22Rv1 (cell line): ENCODE measurements around the gene ZNF732.
"Not testable (repeated sequence)": the region's sequence is repeated elsewhere in the genome, so short reads cannot be mapped to it uniquely, and the experiment has no call there.

Experiments used
- H3K27ac ChIP-seq: fragments of 450-650 bp; 2 replicates; pipeline ENCODE4 v1.5.1; 2017
- CTCF ChIP-seq: fragments of 450-650 bp; IDR thresholded peaks from 2 replicates; pipeline ENCODE4 v1.5.1; 2017; ENCODE audit warnings: mild to moderate bottlenecking
- ZFX ChIP-seq: fragments of 450-650 bp; IDR thresholded peaks from 2 replicates; pipeline ENCODE4 v1.6.1; 2017; ENCODE audit warnings: antibody characterized with exemption, borderline replicate concordance

ZNF732 gene

DNA sequence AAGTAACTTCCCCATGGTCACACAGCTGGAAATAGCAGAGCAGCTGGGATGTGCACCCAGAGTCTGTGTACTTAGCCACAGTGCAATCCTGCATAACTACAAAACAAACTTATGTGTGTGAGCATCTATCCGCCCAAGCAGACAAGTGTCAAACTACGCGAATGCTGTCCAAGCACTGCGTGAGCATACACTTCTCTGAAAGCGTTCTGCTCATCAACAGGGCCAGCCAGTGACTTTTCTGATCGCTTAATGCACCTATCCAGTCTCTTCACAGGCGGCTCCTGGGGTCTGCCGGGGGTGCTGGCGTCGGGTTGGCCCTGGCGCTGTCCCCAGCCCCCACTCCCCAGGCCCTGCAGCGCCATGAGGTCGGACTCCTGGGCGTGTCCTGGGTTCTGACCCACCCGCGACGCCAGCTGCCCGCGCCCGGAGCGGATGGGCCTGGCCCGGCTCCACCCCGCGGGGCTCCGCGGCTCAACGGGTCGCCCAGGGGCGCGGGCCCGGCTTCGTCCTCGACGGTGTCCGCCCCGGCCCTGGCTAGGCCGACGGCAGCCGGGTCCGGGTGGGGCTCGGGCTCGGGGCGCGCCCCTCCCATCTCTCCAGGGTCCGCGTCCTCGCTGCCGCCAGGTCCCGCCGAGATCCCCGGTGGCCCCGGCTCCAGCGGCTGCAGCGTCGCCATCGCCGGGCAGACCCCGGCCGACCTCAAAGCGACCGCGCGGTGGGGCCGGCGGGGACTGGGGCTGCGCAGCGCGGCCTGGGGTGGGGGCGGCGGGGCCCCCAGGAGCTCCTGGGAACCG lies 31.0 kb upstream of the ZNF732 start:
- TF ChIP-seq ZFX (no peak), CTCF (no peak)
- peak overlapping the region; percentile 79 for H3K27ac ChIP-seq

DNA sequence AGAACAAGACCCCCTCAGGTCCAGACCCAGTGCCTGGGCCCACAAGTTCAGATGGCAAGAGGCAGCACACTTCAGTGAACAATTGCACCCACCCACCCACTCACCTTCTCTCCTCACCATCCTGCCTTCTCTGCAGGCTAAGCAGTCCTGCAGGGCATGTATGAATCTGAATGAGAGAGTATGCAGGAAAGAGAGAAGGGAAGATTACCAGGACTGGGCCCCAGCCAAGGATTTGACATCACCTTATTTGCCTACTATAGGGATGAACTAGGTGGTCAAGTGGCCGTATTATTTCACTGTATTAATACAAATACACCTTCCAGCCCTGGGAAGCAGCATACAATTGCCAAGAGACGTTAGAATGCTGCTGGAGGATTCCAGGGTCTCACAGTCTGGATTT lies 30.2 kb upstream of the ZNF732 start:
- TF ChIP-seq ZFX = no peak
- TF ChIP-seq CTCF = no peak
- H3K27ac ChIP-seq = no peak overlapping the region

DNA sequence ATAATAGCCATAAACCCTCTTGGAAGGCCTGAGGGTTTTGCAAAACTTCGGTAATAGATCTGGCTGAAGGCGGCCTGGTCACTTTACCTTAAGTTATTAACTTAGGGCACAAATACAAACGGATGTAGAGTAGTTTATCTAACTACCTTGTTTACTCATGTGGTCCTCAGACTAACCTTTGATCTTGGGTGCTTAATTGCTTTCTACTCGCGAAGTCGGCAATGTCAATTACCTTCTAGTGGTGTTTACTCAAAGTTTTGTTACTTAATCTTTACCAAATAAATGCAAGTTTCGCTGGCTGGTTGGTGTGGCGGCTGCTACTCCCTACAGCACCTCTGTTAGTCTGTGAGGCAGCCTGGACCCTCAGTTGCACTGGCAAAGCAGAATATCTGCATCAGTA lies 23.5 kb upstream of the ZNF732 start:
- no peak for TF ChIP-seq ZFX
- TF ChIP-seq CTCF = no peak
- H3K27ac ChIP-seq = no peak overlapping the region

GRCh38 chr4:314296-314903 lies 9.1 kb upstream of the ZNF732 start:
- TF ChIP-seq CTCF (no peak), ZFX (no peak)
- no peak overlapping the region for H3K27ac ChIP-seq

GRCh38 chr4:309807-310206 lies 4.5 kb upstream of the ZNF732 start:
- TF ChIP-seq ZFX (no peak), CTCF (no peak)
- no peak overlapping the region for H3K27ac ChIP-seq

- no peak overlapping the region for H3K27ac ChIP-seq
- no peak for TF ChIP-seq ZFX
- TF ChIP-seq CTCF = no peak
Observed at GRCh38 chr4:306551-306961, 1.3 kb upstream of the ZNF732 start.

DNA sequence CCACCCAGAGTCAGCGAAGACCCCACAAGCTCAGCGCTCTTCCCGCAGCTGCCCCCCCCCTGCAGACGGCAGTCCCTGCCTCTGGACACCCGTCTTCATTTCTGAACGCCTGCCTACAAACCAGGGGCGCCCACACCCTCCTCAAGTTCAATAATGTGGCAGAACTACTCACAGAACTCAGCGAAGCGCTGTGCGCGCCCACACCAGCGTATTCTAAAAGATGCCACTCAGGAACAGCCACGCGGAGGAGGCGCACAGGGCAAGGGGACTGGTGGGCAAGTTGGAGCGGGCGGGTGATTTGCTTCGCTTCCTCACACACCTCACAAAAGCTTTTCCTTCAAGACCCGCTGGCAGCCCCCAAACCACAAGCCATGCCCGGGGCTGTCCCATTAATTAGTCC lies 758 bp downstream of the ZNF732 start:
- H3K27ac ChIP-seq = not testable (repeated sequence)
